ENCODE measurements around the gene DPAGT1.

The DPAGT1 gene

DNA sequence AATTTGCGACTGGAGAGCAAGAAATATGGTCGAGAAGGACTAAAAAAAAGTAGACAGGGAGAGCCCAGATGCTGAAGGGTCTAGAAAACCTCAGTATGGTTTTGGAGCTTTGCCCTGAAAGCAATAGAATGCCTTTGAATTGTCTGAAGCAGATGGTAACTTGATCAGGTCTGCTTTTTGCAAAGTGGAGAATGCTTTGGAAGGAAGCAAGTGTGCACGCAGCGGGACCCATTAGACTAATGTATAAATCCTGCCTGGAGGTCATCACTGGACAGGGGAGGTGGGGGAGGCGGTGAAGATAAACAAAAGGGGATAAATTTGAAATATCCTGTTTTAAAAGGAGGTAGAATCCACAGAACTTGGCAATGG, 19.0 kb upstream of the DPAGT1 start:
- peak overlapping the region; percentile 78 for H3K27ac ChIP-seq
- TF ChIP-seq ZFX (IDR thresholded peaks at IDR 0.05) (no peak), CTCF (conservative IDR thresholded peaks at IDR 0.05) (no peak)

DNA sequence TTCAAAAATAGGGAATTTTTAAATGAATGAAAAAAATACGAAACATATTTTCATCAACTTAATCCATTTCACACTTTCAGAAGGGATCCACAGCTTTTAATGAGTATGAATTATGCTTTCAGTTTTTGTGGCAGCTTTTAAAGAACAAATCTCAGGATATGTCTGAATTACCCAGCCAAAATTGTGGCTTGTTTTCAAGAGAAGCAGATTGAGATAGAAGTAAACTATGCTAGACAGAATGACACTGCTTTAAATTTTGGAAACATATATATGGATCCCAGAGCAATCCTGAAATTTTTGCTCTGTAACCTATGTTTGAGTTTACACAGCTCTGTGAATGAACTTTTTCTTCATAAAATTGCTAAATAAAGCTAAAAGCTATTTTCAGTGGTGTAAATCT, 17.3 kb upstream of the DPAGT1 start:
- TF ChIP-seq ZFX (IDR thresholded peaks at IDR 0.05) (no peak), CTCF (conservative IDR thresholded peaks at IDR 0.05) (no peak)
- no peak overlapping the region for H3K27ac ChIP-seq

GRCh38 chr11:119118227-119118626, 16.6 kb upstream of the DPAGT1 start:
- no peak overlapping the region for H3K27ac ChIP-seq

DNA sequence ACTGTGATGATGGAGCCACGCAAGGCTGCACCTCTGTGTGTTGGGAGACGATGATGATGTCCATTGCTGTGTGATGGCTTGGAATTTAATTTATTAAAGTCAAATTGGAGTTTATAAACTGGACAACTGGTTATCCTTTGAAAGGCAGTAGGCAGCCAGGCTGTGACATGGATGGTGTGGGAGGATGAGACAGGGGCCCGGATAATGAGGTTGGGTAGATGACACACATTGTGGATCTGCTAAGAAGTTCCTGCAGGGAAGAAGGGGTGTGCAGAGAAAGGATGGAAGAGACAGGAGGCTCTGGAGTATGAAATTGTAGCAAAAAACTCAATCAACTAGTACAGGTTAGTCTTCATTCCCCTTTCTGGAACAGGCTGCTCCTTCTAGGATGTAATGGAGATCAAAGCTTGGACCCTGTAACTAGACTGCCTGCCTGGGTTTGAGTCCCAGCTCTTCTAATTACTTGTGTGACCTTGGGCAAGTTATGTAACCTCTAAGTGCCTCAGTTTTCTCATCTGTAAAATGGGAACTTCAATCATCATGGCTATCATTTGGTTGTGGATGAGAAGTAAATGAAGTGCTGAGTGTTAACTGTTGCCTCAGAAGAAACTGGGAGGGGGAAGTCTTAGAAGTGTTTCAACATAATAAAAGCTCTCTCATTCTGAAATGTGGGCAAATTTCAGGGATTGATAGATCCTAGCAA, 15.5 kb upstream of the DPAGT1 start:
- H3K27ac ChIP-seq, result no peak overlapping the region
- TF ChIP-seq ZFX (IDR thresholded peaks at IDR 0.05) (no peak), CTCF (conservative IDR thresholded peaks at IDR 0.05) (no peak)

More at GRCh38 chr11:119118227-119118626, 16.6 kb upstream of the DPAGT1 start:
- TF ChIP-seq CTCF (conservative IDR thresholded peaks at IDR 0.05) (no peak), ZFX (IDR thresholded peaks at IDR 0.05) (no peak)

DNA sequence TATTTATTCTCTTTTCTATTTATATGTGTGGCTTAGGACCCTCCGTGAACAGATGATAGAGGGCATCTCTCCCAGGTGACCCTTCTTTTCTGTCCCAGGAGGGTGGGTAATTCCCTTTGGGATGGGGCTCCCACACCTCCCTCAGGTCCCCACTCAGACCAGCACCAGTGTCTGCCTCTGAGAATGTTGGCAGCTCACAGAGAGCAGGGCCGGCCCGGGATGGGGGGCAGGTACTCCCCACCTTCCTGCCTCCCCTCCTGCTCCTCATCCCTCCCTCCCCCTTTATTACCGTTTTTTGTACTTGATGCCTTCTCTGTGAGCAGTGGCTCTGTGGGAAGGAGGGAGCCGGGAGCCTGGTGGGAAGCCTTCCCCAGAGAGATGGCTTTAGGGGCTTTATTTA, 14.9 kb upstream of the DPAGT1 start:
- TF ChIP-seq CTCF (conservative IDR thresholded peaks at IDR 0.05), result no peak
- TF ChIP-seq ZFX (IDR thresholded peaks at IDR 0.05), result no peak
- no peak overlapping the region for H3K27ac ChIP-seq

- no peak for TF ChIP-seq CTCF (conservative IDR thresholded peaks at IDR 0.05)
- TF ChIP-seq ZFX (IDR thresholded peaks at IDR 0.05), result no peak
- no peak overlapping the region for H3K27ac ChIP-seq
Measured at GRCh38 chr11:119116235-119116594, 14.6 kb upstream of the DPAGT1 start.

DNA sequence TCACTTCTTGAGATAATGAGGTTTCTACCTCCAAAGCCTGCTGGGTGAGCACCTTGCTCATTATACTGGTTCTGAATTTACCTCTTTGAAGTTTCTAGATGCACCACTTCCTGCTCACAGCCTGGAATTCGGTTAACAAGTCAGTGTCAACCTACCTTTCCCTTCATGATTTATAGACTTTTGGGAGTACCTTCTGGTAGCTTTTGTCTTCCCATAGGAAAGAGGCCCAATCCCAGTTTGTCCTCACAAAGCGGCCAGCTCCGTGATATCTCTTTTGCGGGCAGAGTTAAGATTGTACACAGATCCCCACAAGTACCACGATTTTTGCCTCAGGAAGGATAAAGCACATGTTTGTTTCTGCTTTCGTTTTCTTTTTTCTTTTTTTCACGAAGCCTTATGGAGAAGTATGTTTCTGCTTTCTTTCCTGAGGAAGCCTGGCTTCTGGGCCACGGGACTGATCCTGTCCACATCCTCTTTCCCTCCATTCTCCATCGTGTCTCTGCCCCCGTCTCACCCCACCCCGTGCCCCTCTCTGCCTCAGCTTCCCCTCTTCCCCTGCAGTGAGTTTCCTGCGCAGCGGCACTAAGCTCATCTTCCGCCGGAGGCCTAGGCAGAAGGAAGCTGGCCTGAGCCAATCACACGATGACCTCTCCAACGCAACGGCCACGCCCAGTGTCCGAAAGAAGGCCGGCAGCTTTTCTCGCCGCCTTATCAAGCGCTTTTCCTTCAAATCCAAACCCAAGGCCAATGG, 14.0 kb upstream of the DPAGT1 start:
- no peak for TF ChIP-seq ZFX (IDR thresholded peaks at IDR 0.05)
- no peak for TF ChIP-seq CTCF (conservative IDR thresholded peaks at IDR 0.05)
- H3K27ac ChIP-seq, result no peak overlapping the region
